Astrocyte of the hippocampus (primary cell): ENCODE data around the gene TSLP.

Source experiments
- DNase-seq: peaks from one replicate; pipeline ENCODE4 v3.0.0; 2011; ENCODE audit warnings: low read depth, low spot score

TSLP gene

DNA sequence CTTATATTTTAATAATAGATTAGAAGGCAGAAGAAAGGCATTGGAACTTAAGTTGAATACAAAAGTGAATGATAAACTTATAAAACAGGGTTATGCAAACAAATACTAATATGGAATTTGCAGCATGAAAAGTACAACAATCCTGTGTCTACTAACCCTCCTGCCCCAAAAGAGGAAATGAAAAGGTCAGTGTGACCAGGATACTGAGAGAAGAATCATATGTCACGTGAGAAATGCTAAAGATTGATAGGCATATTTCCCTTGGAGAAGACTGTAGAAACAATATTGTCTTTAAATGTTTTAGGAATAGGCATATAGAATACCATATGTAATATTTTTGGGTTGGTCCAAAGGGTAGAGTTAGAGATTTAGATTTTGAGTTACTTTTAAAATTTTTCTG, 24.5 kb downstream of the TSLP start:
- no peak for DNase-seq

DNA sequence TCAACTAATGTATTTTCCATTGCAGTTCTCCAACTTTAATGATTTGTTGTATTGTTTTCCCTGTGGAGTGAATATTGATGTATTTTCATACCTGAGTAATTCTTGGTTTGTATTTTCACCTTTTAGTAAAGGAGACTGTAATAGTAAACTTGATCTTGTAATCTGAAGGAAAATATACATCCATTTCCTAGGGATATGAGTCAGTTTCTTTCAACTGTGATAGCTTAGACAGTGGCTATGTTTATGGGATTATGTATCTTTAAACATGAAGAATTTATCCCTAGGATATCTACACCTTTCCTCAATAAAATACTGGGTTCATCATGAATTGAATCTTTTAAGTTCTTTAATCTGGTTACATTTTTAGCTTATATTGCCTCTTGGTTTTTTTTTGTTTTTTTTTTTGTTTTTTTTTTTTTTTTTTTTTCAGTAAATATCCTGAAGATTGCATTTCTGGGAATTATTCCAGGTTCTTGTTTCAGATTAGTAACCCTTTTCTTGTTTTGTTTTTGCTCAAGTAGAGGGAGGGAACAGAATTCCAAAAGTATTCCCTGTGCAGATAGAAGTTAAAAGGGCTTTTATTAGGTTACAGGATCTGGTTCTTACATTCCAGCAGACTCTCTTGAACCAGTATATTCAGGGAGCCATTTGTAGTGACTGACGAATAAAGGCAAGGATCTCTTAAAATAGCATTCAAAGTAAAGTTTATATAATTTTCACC, 27.7 kb downstream of the TSLP start:
- peak; percentile 26 for DNase-seq

DNA sequence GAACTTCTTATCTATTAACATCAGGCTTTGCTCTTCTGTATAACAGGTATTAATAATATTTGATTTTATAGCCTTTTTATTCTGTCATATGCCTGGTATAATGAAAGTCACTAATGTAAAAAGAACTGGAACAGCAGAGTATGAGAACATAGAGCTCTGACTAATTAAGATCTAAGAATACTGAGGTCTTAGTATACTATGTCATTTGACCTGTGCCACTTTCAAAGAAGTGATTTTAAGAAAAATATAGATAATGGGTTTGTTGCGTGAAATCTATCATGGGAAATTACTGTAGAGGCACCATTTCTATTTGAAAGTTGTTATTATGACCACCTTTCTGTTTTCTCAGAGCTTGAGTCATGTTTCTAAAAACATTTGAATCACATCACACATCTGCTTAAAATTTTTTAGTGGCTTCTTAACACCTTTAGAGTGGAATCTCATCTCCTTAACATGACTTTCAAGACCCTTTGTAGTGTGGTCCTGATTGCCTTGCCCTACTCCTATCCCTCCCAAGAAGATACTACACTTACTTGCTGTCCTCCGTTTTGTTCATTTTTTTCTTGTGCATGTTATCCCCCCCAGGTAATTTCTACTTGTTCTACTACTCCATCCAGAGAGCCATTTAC, 34.9 kb downstream of the TSLP start:
- DNase-seq = no peak

DNA sequence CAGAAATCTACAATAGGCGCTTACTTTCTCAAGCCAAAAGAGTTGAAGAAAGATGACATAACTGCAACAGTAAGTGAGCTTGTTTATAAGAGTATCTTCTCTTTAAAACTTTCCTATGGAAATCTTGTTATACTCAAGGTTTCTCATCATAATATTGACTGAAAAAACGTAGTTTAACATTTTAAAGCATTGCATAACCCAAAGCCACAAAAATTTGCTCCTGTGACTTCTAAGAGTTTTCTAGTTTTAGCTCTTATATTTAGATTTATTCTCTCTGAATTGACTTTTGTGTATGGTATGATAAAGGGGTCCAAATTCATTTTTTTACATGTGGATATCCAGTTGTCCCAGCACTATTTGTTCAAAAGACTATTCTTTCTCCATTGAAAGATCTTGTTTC, 35.9 kb downstream of the TSLP start:
- DNase-seq = no peak

DNA sequence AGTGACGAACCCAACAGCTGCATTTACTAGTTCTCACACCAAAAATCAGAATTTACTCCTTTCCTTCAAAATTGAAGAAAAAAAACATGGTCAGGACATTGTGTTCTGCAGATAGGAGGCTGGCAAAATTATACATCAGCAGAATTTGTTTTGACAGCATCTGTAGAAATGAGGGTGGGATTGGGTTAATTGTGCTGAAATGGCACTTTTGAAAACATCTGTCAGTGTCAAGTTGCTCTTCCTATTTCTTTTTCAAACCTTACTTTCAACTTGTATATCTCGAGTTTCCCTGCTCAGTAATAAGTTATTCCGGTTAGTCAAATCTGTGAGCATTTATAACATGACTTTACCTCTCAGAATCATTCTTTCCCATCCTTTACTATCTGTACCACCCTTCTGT, 40.4 kb downstream of the TSLP start:
- DNase-seq = no peak

DNA sequence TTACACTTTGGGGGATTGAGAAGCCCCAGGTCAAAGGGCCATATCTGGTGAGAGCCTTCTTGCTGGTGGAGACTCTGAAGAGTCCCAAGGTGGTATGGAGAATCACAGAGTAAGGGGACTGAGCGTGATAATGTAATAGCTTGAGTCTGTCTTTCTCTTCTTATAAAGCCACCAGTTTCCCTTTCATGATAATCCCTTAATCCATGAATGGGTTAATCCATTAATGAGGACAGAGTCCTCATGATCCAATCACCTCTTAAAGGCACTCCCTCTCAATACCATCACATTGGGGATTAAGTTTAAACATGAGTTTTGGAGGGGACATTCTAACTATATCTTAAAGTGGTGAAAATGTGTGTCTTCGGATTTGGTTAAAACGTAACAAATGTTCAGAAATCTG, 42.2 kb downstream of the TSLP start:
- no peak for DNase-seq

DNA sequence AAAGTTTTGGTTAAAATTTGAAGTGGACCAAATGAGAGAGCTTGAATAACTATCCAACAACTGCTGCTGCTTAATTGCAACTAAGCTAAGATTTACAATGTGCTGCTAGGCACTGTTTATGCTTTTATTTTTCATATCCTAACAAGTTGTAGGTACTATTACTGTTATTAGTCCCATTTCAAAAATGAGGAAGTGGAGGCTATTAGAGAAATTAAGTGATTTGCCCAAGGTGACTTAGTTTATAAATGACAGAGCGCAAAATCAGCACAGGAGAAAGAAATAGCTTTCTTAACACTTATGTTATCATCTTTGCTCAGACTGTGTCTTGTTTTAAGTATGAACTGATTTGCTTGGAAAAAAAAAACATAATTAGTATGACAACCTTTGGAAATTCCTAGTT, 43.7 kb downstream of the TSLP start:
- no peak for DNase-seq

DNA sequence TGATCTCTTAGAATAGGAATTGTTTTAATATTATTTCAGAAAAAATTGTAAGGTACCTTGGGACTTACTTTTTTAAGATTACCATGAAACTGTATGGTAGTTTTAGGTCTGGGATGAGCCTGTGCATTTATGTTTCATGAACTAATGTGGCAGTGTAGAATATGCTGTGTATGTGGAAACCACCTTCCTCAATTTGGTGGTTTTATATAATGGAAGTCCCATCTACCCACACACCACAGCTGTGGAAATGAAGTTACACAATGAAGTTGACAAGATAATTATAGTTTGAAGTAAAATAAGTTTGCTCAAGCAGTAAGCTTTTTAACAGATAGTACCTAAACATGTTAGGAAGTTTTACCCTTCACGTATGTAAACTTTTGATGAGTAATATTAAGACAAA, 45.0 kb downstream of the TSLP start:
- no peak for DNase-seq

DNA sequence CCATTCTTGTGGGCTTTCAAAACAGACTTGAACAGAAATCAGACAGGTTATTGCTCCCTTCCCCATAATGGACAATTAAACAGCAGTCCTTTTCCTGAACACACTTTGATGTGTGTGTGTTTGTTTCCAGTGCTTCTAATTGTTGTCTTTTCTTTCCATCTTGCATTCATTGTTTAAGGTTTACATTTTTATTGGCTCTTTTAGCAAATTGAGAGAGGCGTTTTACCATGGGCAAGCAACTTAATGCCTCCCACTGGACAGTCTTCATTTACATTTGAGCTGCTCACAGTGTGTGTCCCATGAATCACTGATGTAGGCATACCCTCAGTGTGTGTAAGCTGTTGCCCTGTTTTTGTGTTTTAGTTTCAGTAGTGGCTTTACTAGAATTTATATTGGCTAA, 45.6 kb downstream of the TSLP start:
- DNase-seq = no peak

DNA sequence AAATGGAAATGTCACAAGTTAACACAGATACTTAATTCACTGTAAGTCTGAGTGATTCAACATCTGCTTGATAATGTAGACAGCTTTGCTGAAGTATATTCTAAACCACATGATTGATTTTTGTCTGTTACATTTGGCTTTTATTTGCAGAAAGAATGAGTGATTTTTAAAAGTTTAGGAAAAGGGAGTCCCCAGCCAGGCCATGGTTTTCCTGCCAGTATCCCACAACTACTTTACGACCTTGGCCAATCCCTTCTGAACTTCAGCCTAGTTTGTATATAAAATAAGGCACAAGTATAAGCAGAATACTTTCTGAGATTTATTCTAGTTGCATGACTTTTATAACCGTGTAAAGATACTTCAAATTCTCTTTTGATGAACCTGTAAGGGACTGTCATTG, 47.7 kb downstream of the TSLP start:
- DNase-seq = no peak

DNA sequence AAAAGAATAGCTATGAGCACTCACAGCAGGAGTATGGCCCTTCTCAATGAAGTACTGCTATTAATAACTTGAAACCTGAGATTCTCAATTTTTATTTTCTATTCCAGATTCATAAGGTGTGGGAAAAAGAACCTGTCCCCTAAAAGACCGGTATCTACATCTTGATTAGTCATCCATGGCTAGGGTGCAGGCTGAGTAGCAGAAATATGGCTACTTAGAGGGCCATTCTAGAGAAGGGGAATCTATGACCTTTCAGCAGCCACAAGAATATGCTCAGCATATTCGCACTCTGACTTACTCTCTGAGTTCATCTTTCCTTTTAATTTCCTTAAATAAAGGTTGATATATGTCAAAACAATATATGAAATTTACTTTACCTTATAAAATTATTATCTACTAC, 48.3 kb downstream of the TSLP start:
- no peak for DNase-seq

DNA sequence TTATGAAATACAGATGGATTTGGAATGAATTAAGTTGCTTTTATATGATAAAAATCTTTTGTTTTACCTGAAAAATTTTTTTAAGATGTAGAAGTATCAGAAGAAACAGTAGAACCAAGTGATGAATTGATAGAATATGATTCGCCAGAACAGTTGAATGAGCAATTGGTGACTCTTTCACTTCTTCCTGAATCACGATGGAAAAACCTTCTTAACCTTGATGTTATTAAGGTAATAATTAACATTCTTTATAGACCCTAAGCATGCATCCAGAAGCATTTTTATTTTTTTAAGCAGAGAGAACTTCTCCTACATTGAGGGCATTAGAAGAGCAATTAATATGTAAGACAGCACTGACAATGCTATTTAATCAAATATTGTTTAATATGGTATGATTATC, 49.4 kb downstream of the TSLP start:
- no peak for DNase-seq

DNA sequence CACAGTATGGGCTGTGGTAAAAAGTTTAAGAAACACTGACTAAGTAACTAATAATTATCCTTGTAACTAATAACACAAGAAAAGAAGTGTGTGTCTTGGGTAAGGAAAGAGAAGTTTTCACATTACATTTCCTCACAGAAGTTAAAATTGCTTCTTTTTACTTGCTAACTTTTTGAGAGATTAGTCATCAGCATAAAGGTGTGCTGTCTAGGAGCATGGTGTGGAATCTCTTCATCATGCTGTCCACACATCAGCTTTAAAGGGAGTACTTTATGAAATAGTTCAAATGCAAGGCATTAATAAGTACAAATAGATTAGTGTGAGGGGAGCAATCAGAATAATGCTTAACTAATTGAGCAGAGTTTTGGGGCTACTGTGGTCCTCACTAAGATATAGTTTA, 50.4 kb downstream of the TSLP start:
- DNase-seq = no peak

DNA sequence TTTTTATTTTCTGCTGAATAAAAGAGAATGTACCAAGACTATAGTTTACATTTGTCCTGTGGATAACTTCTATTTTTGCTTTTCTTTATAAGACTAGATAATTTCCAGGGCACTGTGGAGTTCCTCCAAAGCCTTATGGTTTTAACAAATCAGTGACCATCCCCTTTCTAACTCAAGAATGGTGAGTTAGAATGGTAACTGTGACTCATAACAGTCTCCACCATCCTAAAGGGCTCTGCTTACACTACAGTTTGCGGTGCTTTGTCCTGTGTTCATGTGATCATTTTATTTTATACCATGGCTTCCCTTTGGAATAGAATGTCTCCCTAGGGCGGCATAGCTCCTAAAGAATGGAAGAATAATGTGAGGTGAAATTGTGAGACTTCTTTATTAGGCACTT, 50.9 kb downstream of the TSLP start:
- DNase-seq = no peak

DNA sequence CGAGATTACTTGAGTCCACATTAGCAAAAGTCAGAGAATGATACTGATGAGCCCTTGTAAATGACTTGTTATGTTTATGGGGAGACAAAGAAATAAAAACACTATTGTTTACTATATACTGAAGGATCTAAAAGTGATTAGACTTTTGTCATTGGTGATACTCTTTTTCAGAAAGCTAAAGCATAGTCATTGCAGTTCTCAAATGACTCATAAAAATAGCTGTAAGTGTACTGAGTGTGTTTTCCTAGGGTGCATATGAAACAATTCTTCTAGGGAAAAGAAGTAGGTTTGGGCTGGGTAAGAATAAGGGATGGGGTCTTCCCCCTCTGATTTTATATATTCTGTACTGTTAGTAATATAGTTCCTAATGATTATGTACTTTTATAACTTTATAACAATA, 53.3 kb downstream of the TSLP start:
- no peak for DNase-seq

DNA sequence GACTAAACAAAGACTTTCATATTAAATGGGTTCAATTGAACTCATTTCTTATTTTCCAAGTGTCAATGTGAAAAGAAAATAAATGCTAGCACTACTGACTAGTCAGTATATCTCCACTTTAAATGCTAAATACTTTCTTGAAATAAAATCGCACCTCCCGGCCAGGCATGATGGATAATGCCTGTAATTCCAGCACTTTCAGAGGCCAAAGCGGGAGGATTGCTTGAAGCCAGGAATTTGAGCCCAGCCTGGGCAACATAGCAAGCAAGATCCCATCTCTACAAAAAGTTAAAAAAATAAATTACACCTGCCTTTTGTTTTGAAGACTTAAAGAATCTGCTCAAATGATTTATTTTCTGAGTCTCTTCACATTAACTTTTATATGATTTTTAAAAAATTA, 55.4 kb downstream of the TSLP start:
- DNase-seq = no peak
